Mesendoderm (in vitro differentiated cells): ENCODE data around the gene PDZD8.
A peak's percentile ranks its signal among the peaks of the same experiment; 100 is the strongest.

Experiments used
- DNase-seq: peaks from one replicate; pipeline ENCODE4 v3.0.0; 2013
- H2AK5ac ChIP-seq: 2 replicates; pipeline ENCODE4 v1.6.1; 2013; ENCODE audit warnings: low read length, inconsistent platforms
- H2BK120ac ChIP-seq: 2 replicates; pipeline ENCODE4 v1.6.1; 2013; ENCODE audit warnings: low read depth, mild to moderate bottlenecking, low read length, moderate library complexity, mixed read lengths
- H2BK15ac ChIP-seq: replicated peaks from 2 replicates; pipeline ENCODE4 v1.6.1; 2013; ENCODE audit warnings: low read depth, mild to moderate bottlenecking, moderate library complexity
- H2BK5ac ChIP-seq: 2 replicates; pipeline ENCODE4 v1.6.1; 2013; ENCODE audit warnings: low read length, inconsistent platforms
- H3K18ac ChIP-seq: 2 replicates; pipeline ENCODE4 v1.6.1; 2013; ENCODE audit warnings: mild to moderate bottlenecking, low read length, mixed read lengths
- H3K23ac ChIP-seq: one replicate; pipeline ENCODE4 v1.6.1; 2013; ENCODE audit warnings: low read length
- H3K27ac ChIP-seq: 2 replicates; pipeline ENCODE4 v1.5.1; 2013; ENCODE audit warnings: low read depth, mild to moderate bottlenecking, inconsistent platforms, low read length, moderate library complexity
- H3K27me3 ChIP-seq: 2 replicates; pipeline ENCODE4 v1.6.1; 2013; ENCODE audit warnings: low read length, control low read depth, mild to moderate bottlenecking, inconsistent platforms; ENCODE audit not compliant: insufficient read depth, poor library complexity
- H3K36me3 ChIP-seq: 2 replicates; pipeline ENCODE4 v1.6.1; 2013; ENCODE audit warnings: low read length, inconsistent platforms; ENCODE audit not compliant: control insufficient read depth, insufficient read depth
- H3K4ac ChIP-seq: one replicate; pipeline ENCODE4 v1.6.1; 2013; ENCODE audit warnings: low read depth, mild to moderate bottlenecking, low read length, moderate library complexity
- H3K4me1 ChIP-seq: 2 replicates; pipeline ENCODE4 v1.6.1; 2013; ENCODE audit warnings: low read depth, low read length, inconsistent platforms; ENCODE audit not compliant: control insufficient read depth
- H3K4me2 ChIP-seq: 2 replicates; pipeline ENCODE4 v1.6.1; 2013; ENCODE audit warnings: low read length
- H3K4me3 ChIP-seq: 2 replicates; pipeline ENCODE4 v1.5.1; 2013; ENCODE audit warnings: mild to moderate bottlenecking, low read length
- H3K56ac ChIP-seq: one replicate; pipeline ENCODE4 v1.6.1; 2013; ENCODE audit warnings: low read length
- H3K79me1 ChIP-seq: 2 replicates; pipeline ENCODE4 v1.6.1; 2013; ENCODE audit warnings: low read length, inconsistent platforms
- H3K79me2 ChIP-seq: 2 replicates; pipeline ENCODE4 v1.6.1; 2013; ENCODE audit warnings: mild to moderate bottlenecking, low read length; ENCODE audit not compliant: control insufficient read depth, insufficient read depth
- H3K9ac ChIP-seq: 2 replicates; pipeline ENCODE4 v1.6.1; 2013; ENCODE audit warnings: low read length, inconsistent platforms
- H4K5ac ChIP-seq: one replicate; pipeline ENCODE4 v1.6.1; 2013; ENCODE audit warnings: low read length
- H4K8ac ChIP-seq: one replicate; pipeline ENCODE4 v1.6.1; 2013; ENCODE audit warnings: low read depth, mild to moderate bottlenecking, control low read depth, low read length, moderate library complexity
- WGBS: extraction: QIAGEN DNeasy Blood & Tissue Kit; methylation state at CpG from one replicate; pipeline ENCODE4 v1.1.7; 2013; ENCODE audit warnings: low lambda C conversion rate, missing lambda C conversion rate; ENCODE audit not compliant: insufficient coverage; ENCODE audit errors: extremely low coverage; 5-methylcytosine and 5-hydroxymethylcytosine counted together

PDZD8 gene

DNA sequence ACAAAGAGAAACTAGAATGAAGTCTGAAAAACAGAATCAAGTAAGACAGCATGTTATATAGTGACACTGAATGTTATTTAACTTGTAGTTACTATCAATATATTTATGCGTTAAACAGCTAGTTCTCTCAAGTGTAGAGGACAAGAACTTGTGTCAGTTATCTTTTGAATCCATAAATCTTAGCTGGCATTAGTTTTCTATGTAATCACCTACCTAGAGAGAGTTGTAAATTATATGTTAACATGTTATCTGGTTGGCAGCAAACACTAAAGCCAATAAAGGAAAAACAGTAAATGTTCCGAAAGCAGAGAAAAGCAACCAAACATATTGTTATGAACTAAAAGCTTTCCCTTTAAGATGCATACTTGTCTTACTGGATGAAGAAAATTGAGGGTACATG is 97.6 kb downstream of the PDZD8 start:
- Histone ChIP-seq H3K4me2 (no peak overlapping the region), H2BK15ac (no peak overlapping the region), H3K27me3 (no peaks in the 10 kb centered on the region), H3K23ac (no peak overlapping the region), H3K36me3 (no peaks in the 10 kb centered on the region), H3K56ac (no peak overlapping the region), H4K8ac (no peak overlapping the region), H3K4me3 (no peak overlapping the region), H3K9ac (no peak overlapping the region), H3K79me2 (no peaks in the 10 kb centered on the region), H3K27ac (no peak overlapping the region), H3K18ac (no peak overlapping the region), H3K4me1 (no peaks in the 10 kb centered on the region), H2BK5ac (no peak overlapping the region), H2BK120ac (no peak overlapping the region), H3K79me1 (no peaks in the 10 kb centered on the region), H2AK5ac (no peak overlapping the region), H3K4ac (no peak overlapping the region), H4K5ac (no peak overlapping the region)
- DNase-seq = no peak
- WGBS = no CpG with 5 or more reads among the region's 2 CpGs

DNA sequence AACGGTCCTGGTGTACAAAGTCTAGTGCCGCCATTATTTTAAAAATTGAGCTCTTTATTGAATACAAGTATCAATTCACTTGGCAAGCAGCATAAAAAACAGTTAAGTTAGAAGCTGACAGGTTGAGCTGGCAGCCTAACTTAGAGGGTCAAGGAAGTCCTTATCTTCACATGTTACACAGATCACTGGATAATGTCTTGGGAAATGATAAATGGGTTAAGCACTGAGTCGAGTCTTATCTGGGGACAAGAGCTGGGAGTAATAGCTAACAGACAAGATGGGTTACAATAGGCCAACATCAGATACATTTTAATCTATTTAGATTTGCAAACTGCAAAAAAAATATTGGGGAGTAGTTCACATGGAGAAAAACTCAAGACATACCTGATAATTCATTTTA is 100.1 kb downstream of the PDZD8 start:
- DNase-seq = no peak
- no peak overlapping the region for H3K4me3 ChIP-seq
- no peak overlapping the region for H4K8ac ChIP-seq
- no peaks in the 10 kb centered on the region for H3K27me3 ChIP-seq
- H3K23ac ChIP-seq = no peak overlapping the region
- H3K36me3 ChIP-seq = no peaks in the 10 kb centered on the region
- H2BK5ac ChIP-seq = no peak overlapping the region
- no CpG with 5 or more reads among the region's 3 CpGs for WGBS
- no peak overlapping the region for H3K9ac ChIP-seq
- no peak overlapping the region for H2BK15ac ChIP-seq
- H3K79me2 ChIP-seq = no peaks in the 10 kb centered on the region
- no peaks in the 10 kb centered on the region for H3K79me1 ChIP-seq
- H3K18ac ChIP-seq = no peak overlapping the region
- no peak overlapping the region for H3K4me2 ChIP-seq
- no peak overlapping the region for H3K4ac ChIP-seq
- no peak overlapping the region for H3K27ac ChIP-seq
- H2AK5ac ChIP-seq = no peak overlapping the region
- no peak overlapping the region for H3K56ac ChIP-seq
- H3K4me1 ChIP-seq = no peaks in the 10 kb centered on the region
- H2BK120ac ChIP-seq = no peak overlapping the region
- no peak overlapping the region for H4K5ac ChIP-seq

DNA sequence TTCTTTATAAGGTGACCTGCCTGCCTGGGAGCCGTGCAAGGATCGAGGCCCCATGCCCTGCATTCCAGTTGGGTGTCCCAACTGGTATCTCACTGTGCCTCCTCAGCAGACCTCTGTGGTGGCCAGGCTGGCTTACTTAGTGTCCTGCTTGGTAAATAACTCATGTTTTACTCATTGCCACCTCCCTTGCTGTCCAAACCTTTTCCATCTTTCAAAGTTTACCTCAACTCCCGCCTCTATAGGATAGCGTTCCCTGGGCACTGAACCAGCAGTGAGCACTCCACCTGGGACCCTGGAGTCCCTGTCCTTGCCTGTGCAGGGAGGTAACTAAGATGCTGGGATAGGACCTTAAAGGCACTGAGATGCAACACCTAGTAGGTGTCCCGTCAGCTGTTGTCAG is 100.7 kb downstream of the PDZD8 start:
- no peak overlapping the region for H3K4ac ChIP-seq
- H3K27me3 ChIP-seq = no peaks in the 10 kb centered on the region
- no peak overlapping the region for H3K18ac ChIP-seq
- H2BK15ac ChIP-seq = no peak overlapping the region
- H3K56ac ChIP-seq = no peak overlapping the region
- H4K8ac ChIP-seq = no peak overlapping the region
- no peaks in the 10 kb centered on the region for H3K79me2 ChIP-seq
- no peak overlapping the region for H2BK120ac ChIP-seq
- no peak overlapping the region for H3K9ac ChIP-seq
- H3K36me3 ChIP-seq = no peaks in the 10 kb centered on the region
- no peak overlapping the region for H2BK5ac ChIP-seq
- no peak for DNase-seq
- no peak overlapping the region for H3K4me2 ChIP-seq
- no peaks in the 10 kb centered on the region for H3K4me1 ChIP-seq
- no CpG with 5 or more reads among the region's 5 CpGs for WGBS
- H3K23ac ChIP-seq = no peak overlapping the region
- H4K5ac ChIP-seq = no peak overlapping the region
- H3K27ac ChIP-seq = no peak overlapping the region
- H3K4me3 ChIP-seq = no peak overlapping the region
- no peaks in the 10 kb centered on the region for H3K79me1 ChIP-seq
- H2AK5ac ChIP-seq = no peak overlapping the region

DNA sequence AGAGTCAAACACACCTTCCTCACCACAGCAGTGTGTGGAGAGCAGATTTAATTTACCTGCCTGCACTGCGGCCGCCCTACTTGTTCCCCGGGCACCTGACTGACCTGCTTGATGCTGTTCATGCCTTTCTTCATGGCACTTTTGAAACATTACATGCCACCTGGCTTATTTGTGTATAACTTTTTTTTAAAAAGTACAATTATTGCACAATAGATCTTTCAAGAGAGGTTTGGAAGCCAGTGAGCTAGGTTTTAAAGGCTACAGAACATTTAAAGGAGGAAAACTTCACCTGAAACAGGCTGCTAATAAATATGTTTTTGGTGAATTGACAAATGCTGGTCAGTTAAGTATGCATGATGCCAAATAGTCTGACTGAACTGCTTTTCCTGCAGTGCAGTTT is 101.3 kb downstream of the PDZD8 start:
- no peak overlapping the region for H2BK15ac ChIP-seq
- H3K4me3 ChIP-seq = no peak overlapping the region
- H3K79me1 ChIP-seq = no peaks in the 10 kb centered on the region
- H3K27me3 ChIP-seq = no peaks in the 10 kb centered on the region
- no CpG with 5 or more reads among the region's 3 CpGs for WGBS
- no peaks in the 10 kb centered on the region for H3K36me3 ChIP-seq
- no peak overlapping the region for H4K5ac ChIP-seq
- H2BK120ac ChIP-seq = no peak overlapping the region
- H3K27ac ChIP-seq = no peak overlapping the region
- no peak overlapping the region for H2AK5ac ChIP-seq
- H3K18ac ChIP-seq = no peak overlapping the region
- no peak overlapping the region for H3K9ac ChIP-seq
- no peak overlapping the region for H3K4me2 ChIP-seq
- no peaks in the 10 kb centered on the region for H3K4me1 ChIP-seq
- H4K8ac ChIP-seq = no peak overlapping the region
- H3K23ac ChIP-seq = no peak overlapping the region
- H3K56ac ChIP-seq = no peak overlapping the region
- no peak overlapping the region for H2BK5ac ChIP-seq
- DNase-seq = no peak
- H3K79me2 ChIP-seq = no peaks in the 10 kb centered on the region
- no peak overlapping the region for H3K4ac ChIP-seq

DNA sequence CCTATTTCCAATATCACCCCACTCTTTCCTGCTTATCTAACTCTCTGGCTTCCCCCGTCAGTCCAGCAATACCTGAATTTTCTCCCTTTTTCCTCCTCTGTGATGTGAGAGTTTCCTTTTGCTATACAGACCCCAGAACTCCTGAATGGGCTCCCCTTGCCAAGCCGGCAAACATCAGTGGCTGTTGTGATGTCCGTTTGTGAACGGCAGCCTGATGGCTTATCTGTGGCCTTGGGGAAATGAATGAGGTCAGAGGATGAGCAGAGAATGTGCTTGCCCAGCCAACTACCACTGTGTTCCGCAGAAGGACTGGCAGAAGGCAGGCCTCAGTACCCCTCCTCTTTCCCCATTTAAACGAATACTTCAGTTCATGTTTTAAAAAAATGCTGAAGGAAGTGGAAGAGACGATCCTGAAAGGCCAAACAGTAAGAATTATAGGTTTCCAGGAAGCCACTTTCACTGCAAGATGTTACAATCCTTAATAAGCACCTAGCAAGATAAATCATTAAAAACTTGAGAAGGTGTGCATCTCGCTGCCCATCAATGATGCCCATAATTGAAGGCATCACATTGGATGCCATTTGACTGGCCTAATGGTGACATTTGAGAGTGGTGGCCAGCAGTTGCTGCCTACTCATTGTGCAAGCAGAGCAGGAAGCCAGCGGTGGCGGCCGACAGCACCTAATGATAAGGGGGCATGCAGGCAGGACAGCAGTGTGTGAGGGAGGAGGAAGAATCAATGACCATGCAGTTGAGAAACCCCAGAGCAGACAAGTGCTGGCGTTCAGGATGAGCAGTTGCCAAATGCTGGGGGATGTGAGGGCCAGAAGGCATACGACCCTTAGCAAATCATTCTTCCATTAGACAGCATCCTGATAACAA is 102.8 kb downstream of the PDZD8 start:
- Histone ChIP-seq H3K36me3 (no peaks in the 10 kb centered on the region), H4K8ac (no peak overlapping the region), H3K56ac (no peak overlapping the region), H2BK15ac (no peak overlapping the region), H2BK5ac (no peak overlapping the region), H3K79me1 (no peaks in the 10 kb centered on the region), H3K4me1 (no peaks in the 10 kb centered on the region), H4K5ac (no peak overlapping the region), H3K18ac (no peak overlapping the region), H3K4ac (no peak overlapping the region), H3K4me3 (no peak overlapping the region), H3K27ac (no peak overlapping the region), H3K27me3 (no peaks in the 10 kb centered on the region), H2AK5ac (no peak overlapping the region), H2BK120ac (no peak overlapping the region), H3K4me2 (no peak overlapping the region), H3K23ac (no peak overlapping the region), H3K9ac (no peak overlapping the region), H3K79me2 (no peaks in the 10 kb centered on the region)
- WGBS = no CpG with 5 or more reads among the region's 13 CpGs
- no peak for DNase-seq

DNA sequence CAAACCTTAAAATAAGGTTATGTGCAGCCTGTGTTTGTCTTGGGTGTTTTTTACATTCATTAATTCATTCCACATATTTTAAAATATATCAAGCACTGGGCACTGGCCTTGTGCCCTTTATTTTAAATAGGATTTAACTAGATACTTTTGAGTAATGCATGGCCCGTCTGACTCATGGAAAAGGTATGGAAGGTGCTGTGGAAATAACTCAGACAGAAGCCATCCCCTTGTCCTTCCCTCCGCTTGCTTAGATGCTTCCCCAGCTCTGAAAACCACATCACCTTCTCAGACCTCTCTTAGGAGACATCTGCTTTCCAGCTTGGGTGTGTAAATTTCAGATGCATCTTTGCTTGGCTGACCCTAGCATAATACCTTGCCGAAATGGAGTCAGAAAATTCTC is 103.8 kb downstream of the PDZD8 start:
- WGBS = no CpG with 5 or more reads among the region's 3 CpGs
- no peak overlapping the region for H3K4ac ChIP-seq
- H3K79me2 ChIP-seq = no peaks in the 10 kb centered on the region
- no peak overlapping the region for H2BK15ac ChIP-seq
- no peaks in the 10 kb centered on the region for H3K4me1 ChIP-seq
- no peak overlapping the region for H4K8ac ChIP-seq
- no peak overlapping the region for H4K5ac ChIP-seq
- peak; percentile 70 for DNase-seq
- H3K27ac ChIP-seq = no peak overlapping the region
- no peak overlapping the region for H3K23ac ChIP-seq
- H3K79me1 ChIP-seq = no peaks in the 10 kb centered on the region
- no peak overlapping the region for H2BK5ac ChIP-seq
- no peaks in the 10 kb centered on the region for H3K27me3 ChIP-seq
- H3K9ac ChIP-seq = no peak overlapping the region
- H3K18ac ChIP-seq = no peak overlapping the region
- no peaks in the 10 kb centered on the region for H3K36me3 ChIP-seq
- no peak overlapping the region for H2AK5ac ChIP-seq
- no peak overlapping the region for H3K4me3 ChIP-seq
- H3K56ac ChIP-seq = no peak overlapping the region
- no peak overlapping the region for H3K4me2 ChIP-seq
- H2BK120ac ChIP-seq = no peak overlapping the region
